ENCODE measurements around the gene ARPC2. TPM values are rescaled to one million over a fixed set of nuclear protein-coding genes. Genes with fewer than 3 reads are reported as not detected.

ARPC2 gene
- total and polyA plus RNA-seq, 2 of the 13 experiments (the other 11 are each of a cell fraction or from before 2014, with no cell fraction given), result 168 to 303 TPM

DNA sequence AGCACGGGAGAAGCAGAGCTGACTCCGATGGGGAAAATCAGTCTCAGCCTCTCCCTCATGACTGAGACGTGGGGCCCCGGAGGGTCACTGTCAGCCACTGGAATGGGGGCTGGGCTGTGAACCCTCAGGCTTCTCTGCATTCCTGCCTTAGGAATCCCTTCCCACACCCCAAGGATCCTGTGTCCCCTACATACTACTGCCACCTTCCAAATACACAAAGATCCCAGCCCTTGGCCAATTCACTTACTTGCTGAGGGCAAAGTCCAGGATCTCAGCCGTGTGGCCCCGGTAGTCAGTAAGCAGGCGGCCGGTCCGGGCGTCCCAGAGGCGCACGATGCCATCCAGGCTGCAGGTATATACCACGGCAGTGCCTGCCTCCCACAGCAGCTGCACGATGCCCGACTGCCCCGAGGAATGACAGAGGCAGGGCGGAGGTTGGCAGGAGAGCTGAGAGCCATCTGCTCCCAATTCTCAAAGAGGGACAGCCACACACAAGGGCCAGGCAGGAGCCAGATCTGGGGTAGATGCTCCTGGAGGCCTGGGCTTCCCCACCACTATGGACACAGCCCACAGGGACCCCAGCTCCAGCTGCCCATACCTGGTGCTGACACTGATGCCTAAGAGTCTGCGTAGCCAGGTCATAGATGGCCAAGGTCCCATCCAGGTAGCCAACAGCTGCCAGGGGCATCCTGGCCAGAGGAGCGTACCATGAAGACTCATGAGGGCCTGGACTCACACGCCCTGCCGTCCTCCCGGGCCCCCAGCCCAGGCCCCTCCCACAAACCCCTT, 48.0 kb downstream of the ARPC2 start (continued):
- TF ChIP-seq LCORL (IDR thresholded peaks at IDR 0.05), result no peak
- peak; percentile 83 for TF ChIP-seq LCORL (CRISPR knock-in tag; IDR thresholded peaks at IDR 0.05)
- no peak for TF ChIP-seq SATB2 (CRISPR knock-in tag; IDR thresholded peaks at IDR 0.05)
- no peak for TF ChIP-seq SMARCE1 (IDR thresholded peaks at IDR 0.05; ENCODE audit: borderline replicate concordance)
- TF ChIP-seq ZNF616 (CRISPR knock-in tag; IDR thresholded peaks at IDR 0.05; ENCODE audit: low read depth), result no peak
- no peak for TF ChIP-seq EHMT2 (IDR thresholded peaks at IDR 0.05; ENCODE audit: borderline replicate concordance, low read depth, low read length)
- TF ChIP-seq ZNF263 (CRISPR knock-in tag; IDR thresholded peaks at IDR 0.05), result no peak
- TF ChIP-seq, protein P1, sequence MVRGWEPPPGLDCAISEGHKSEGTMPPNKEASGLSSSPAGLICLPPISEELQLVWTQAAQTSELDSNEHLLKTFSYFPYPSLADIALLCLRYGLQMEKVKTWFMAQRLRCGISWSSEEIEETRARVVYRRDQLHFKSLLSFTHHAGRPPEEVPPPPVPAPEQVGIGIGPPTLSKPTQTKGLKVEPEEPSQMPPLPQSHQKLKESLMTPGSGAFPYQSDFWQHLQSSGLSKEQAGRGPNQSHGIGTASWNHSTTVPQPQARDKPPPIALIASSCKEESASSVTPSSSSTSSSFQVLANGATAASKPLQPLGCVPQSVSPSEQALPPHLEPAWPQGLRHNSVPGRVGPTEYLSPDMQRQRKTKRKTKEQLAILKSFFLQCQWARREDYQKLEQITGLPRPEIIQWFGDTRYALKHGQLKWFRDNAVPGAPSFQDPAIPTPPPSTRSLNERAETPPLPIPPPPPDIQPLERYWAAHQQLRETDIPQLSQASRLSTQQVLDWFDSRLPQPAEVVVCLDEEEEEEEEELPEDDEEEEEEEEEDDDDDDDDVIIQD (CRISPR knock-in tag; IDR thresholded peaks at IDR 0.05; ENCODE audit: low read depth), result no peak
- no peak for TF ChIP-seq CREB1 (IDR thresholded peaks at IDR 0.05)
- no peak for TF ChIP-seq CREB1 (CRISPR knock-in tag; IDR thresholded peaks at IDR 0.05)
- TF ChIP-seq ATRX (CRISPR knock-in tag; IDR thresholded peaks at IDR 0.05; ENCODE audit: borderline replicate concordance), result no peak
- TF ChIP-seq ZNF337 (CRISPR knock-in tag; IDR thresholded peaks at IDR 0.05; ENCODE audit: borderline replicate concordance, low read depth), result no peak
- no peak for TF ChIP-seq XRCC5 (optimal IDR thresholded peaks at IDR 0.05; ENCODE audit: low read length)
- no peak for TF ChIP-seq CHD4 (IDR thresholded peaks at IDR 0.05; ENCODE audit: borderline replicate concordance, low read length)
- TF ChIP-seq TMF1 (CRISPR knock-in tag; IDR thresholded peaks at IDR 0.05; ENCODE audit: low read depth), result no peak
- TF ChIP-seq ZNF557 (CRISPR knock-in tag; IDR thresholded peaks at IDR 0.05), result no peak; the same call in 1 of the 2 replicates
- TF ChIP-seq, protein P2, sequence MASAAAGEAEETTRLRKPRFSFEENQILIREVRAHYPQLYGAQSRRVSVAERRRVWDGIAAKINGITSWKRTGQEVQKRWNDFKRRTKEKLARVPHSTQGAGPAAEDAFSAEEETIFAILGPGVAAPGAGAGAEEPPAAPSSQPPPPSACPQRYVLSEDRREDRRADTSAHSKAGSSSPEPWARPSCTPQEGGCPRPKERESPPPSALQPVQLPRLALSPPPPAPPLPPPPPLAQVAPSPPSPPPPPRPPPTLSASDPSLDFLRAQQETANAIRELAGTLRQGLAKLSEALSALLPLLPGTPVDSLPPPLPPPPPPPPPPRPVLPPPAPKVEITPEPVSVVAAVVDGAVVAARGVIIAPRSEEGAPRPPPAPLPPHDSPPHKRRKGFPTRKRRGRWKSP (CRISPR knock-in tag; IDR thresholded peaks at IDR 0.05), result no peak
- no peak for TF ChIP-seq KMT2A (CRISPR knock-in tag; IDR thresholded peaks at IDR 0.05)
- TF ChIP-seq DPF2 (CRISPR knock-in tag; IDR thresholded peaks at IDR 0.05; ENCODE audit: borderline replicate concordance, low read depth), result 0 out of 2 replicates have a peak, but pooled peaks have one; percentile 19
- TF ChIP-seq ZNF431 (CRISPR knock-in tag; IDR thresholded peaks at IDR 0.05; ENCODE audit: borderline replicate concordance, low read depth), result no peak
- no peak for TF ChIP-seq ZNF3 (CRISPR knock-in tag; IDR thresholded peaks at IDR 0.05)
- no peak; the same call in 1 of the 2 replicates for TF ChIP-seq ZNF839 (CRISPR knock-in tag; IDR thresholded peaks at IDR 0.05; ENCODE audit: borderline replicate concordance)
- no peak for TF ChIP-seq MAZ (IDR thresholded peaks at IDR 0.05; ENCODE audit: borderline replicate concordance, low read depth, low read length)
- no peak for TF ChIP-seq MAZ (CRISPR knock-in tag; IDR thresholded peaks at IDR 0.05; ENCODE audit: low read depth)
- TF ChIP-seq ZMAT3 (CRISPR knock-in tag; conservative IDR thresholded peaks at IDR 0.05), result no peak; the same call in 1 of the 2 replicates
- TF ChIP-seq, protein P3, sequence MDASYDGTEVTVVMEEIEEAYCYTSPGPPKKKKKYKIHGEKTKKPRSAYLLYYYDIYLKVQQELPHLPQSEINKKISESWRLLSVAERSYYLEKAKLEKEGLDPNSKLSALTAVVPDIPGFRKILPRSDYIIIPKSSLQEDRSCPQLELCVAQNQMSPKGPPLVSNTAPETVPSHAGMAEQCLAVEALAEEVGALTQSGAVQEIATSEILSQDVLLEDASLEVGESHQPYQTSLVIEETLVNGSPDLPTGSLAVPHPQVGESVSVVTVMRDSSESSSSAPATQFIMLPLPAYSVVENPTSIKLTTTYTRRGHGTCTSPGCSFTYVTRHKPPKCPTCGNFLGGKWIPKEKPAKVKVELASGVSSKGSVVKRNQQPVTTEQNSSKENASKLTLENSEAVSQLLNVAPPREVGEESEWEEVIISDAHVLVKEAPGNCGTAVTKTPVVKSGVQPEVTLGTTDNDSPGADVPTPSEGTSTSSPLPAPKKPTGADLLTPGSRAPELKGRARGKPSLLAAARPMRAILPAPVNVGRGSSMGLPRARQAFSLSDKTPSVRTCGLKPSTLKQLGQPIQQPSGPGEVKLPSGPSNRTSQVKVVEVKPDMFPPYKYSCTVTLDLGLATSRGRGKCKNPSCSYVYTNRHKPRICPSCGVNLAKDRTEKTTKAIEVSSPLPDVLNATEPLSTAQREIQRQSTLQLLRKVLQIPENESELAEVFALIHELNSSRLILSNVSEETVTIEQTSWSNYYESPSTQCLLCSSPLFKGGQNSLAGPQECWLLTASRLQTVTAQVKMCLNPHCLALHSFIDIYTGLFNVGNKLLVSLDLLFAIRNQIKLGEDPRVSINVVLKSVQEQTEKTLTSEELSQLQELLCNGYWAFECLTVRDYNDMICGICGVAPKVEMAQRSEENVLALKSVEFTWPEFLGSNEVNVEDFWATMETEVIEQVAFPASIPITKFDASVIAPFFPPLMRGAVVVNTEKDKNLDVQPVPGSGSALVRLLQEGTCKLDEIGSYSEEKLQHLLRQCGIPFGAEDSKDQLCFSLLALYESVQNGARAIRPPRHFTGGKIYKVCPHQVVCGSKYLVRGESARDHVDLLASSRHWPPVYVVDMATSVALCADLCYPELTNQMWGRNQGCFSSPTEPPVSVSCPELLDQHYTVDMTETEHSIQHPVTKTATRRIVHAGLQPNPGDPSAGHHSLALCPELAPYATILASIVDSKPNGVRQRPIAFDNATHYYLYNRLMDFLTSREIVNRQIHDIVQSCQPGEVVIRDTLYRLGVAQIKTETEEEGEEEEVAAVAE (CRISPR knock-in tag; IDR thresholded peaks at IDR 0.05; ENCODE audit: borderline replicate concordance), result no peak
